Measurements from ENCODE around the gene GASK1A.

Gene GASK1A

DNA sequence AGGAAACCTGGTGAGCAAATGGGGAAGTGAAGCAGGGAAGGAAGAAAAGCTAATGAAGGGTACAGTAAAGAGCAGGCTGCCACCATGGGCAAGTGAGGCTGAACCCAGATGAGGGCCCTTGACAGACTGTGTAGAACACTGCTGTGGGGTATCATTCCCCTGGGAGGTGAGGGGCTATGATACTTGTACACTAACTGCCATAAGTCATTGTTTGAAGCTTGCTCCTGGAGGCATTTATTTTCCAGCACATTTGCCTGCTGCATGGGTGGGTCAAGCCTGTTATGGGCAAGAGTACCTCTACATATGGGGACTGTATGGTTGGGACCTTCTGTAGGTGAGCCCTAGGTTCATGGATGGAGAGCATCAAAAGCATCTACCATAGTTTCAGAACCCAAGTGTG, 69.4 kb downstream of the GASK1A start:
- TF ChIP-seq, protein P1, sequence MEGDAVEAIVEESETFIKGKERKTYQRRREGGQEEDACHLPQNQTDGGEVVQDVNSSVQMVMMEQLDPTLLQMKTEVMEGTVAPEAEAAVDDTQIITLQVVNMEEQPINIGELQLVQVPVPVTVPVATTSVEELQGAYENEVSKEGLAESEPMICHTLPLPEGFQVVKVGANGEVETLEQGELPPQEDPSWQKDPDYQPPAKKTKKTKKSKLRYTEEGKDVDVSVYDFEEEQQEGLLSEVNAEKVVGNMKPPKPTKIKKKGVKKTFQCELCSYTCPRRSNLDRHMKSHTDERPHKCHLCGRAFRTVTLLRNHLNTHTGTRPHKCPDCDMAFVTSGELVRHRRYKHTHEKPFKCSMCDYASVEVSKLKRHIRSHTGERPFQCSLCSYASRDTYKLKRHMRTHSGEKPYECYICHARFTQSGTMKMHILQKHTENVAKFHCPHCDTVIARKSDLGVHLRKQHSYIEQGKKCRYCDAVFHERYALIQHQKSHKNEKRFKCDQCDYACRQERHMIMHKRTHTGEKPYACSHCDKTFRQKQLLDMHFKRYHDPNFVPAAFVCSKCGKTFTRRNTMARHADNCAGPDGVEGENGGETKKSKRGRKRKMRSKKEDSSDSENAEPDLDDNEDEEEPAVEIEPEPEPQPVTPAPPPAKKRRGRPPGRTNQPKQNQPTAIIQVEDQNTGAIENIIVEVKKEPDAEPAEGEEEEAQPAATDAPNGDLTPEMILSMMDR (IDR thresholded peaks at IDR 0.05; ENCODE audit: control extremely low read depth, extremely low read depth, low read depth, missing control alignments) = no peak
- POLR2A ChIA-PET = no interaction called here
- DNase-seq (ENCODE audit: extremely low spot score) = no peak
- CTCF ChIA-PET = no interaction called here

DNA sequence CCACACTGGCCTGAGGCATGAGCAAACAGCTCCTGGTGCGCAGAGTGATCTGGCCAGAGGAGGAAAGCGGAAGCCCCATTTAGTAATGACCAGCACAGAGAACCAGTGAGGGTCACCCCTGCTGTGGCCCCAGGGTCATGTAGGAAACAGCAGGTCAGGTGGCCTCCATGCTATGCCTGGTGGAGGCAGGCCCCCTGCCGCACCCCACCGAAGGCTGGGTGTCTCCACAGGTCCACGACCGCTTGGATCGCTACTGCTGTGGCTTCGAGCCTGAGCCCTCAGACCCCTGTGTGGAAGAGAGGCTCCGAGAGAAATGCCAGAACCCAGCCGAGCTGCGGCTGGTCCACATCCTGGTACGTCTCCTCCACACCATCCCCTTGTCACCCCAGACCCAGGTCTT, 74.2 kb downstream of the GASK1A start:
- CTCF ChIA-PET = no interaction called here
- DNase-seq (ENCODE audit: extremely low spot score) = no peak
- POLR2A ChIA-PET = no interaction called here
- TF ChIP-seq, protein P1 (IDR thresholded peaks at IDR 0.05; ENCODE audit: control extremely low read depth, extremely low read depth, low read depth, missing control alignments) = no peak

DNA sequence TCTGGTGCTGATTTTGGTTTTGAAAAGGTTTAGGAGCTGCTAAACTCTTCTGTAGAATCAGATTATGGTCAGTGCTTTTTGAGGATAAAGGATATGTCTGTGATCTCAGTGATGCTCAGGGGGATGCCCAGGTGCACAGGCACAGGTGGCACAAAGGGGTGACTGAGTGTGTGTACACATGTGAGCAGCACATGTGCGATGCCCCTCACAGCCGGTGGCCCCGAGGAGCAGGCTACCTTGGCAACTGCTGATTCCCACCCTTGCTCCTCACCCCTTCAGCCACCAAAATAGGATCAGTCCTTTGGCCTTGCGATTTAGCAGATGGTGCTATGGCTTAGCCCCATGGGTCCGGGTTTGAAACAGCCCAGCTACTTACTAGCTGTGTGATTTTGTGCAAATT, 75.6 kb downstream of the GASK1A start:
- TF ChIP-seq, protein P1 (IDR thresholded peaks at IDR 0.05; ENCODE audit: control extremely low read depth, extremely low read depth, low read depth, missing control alignments) = no peak
- no peak for DNase-seq (ENCODE audit: extremely low spot score)
- ChIA-PET POLR2A (no interaction called here), CTCF (no interaction called here)

DNA sequence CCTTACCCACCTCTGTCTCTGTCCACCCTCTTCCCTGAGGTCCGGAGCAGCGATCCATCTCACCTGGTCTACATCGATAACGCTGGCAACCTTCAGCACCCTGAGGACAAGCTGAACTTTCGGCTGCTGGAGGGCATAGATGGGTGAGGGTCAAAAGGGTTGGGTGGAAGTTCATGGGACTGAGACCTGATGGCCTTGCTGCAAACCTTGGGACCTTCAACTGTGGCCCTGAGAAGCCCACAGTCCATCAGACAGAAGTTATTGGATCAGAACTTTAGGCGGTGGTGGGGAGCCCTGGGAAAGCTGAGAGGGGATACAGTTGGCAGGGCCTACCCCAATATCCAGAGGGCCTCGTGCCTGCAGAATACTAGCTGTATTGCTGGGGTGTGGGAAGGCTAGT, 76.3 kb downstream of the GASK1A start:
- POLR2A ChIA-PET = no interaction called here
- CTCF ChIA-PET = no interaction called here
- DNase-seq (ENCODE audit: extremely low spot score) = no peak
- TF ChIP-seq, protein P1 (IDR thresholded peaks at IDR 0.05; ENCODE audit: control extremely low read depth, extremely low read depth, low read depth, missing control alignments) = no peak

DNA sequence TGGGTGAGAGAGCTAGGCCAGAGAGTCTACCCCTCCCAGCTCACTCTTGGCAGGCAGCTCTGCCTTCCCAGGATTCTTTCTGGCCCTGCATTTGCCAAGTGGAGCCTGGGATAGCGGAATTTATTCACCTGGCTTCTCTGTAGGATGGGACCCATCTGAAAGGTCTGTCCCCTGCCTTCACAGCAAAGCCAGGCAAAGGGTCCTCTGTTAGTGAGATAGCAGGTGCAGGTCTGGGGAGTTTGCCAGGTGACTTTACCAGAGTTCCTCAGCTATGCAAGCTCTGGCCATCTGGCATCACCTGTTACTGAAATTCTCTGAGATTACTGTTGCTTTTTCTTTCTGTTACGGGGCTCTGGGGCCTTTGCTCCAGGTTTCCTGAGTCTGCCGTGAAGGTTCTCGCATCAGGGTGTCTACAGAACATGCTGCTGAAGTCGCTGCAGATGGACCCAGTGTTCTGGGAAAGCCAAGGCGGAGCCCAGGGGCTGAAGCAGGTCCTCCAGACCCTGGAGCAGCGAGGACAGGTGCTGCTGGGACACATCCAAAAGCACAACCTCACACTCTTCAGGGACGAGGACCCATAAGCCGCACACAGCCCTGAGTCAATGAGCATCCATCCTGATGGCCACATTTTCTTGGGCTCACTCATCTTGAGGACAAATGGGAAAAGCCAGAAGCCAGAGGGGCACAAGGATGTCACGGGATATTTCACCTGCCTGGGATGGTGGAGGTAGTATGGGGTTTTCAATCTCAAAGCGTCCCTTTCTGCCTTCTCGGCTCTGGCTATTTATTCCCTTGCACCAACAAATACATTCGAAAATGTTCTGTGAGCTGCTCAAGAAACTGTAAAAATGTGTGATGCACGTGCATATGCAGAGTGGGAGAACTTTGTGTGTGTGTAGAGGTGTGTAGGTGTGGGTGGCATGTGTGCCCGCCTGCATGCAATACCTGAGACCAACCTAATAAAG, 77.0 kb downstream of the GASK1A start:
- ChIA-PET POLR2A (no interaction called here), CTCF (no interaction called here)
- TF ChIP-seq, protein P1 (IDR thresholded peaks at IDR 0.05; ENCODE audit: control extremely low read depth, extremely low read depth, low read depth, missing control alignments) = no peak
- no peak for DNase-seq (ENCODE audit: extremely low spot score)

DNA sequence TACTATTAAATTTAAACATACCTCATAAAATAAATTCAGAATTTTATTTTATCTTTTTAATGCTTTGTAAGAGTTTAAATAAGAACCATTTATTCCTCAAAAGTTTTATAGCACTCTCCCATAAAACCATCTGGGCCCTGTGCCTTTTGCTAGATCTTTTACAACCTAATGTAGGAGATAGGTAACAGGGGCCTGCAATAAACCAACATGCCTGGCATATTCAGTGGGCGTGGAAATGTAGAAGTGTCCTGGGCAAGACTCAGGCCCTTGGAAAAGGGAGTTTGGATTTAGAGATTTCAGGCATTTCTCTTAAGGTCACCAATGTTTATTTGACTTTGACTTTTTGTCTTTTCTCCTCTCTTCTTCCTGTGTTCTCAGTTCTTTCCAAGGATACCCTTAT, 80.3 kb downstream of the GASK1A start:
- TF ChIP-seq, protein P1 (IDR thresholded peaks at IDR 0.05; ENCODE audit: control extremely low read depth, extremely low read depth, low read depth, missing control alignments) = no peak
- DNase-seq (ENCODE audit: extremely low spot score) = no peak
- ChIA-PET CTCF (no interaction called here), POLR2A (no interaction called here)

Data from GM10248 (cell line).